Prostate gland (tissue), 2 donors: ENCODE results near the gene SLIT1.

ENCODE experiments used
- POLR2A ChIP-seq: fragments of 450-650 bp; IDR thresholded peaks from one replicate; pipeline ENCODE4 v1.6.1; 2016; ENCODE audit warnings: antibody characterized with exemption, mild to moderate bottlenecking
- POLR2AphosphoS5 ChIP-seq: sonication (generic); formaldehyde crosslinking; IDR thresholded peaks from one replicate; pipeline ENCODE4 v1.6.1; 2017; ENCODE audit warnings: antibody characterized with exemption
- TF ChIP-seq, protein P1 (sequence below), 4 experiments: fragments of 200-600 bp in 2 of 4; fragments of 450-650 bp in 2 of 4; sonication (generic) in 2 of 4; IDR thresholded peaks; 1 replicate in 3 of 4; 2 replicates in 1 of 4; pipeline ENCODE4 v1.5.1; 2016 to 2019; ENCODE audit warnings: antibody characterized with exemption in 4 of 4, mild to moderate bottlenecking in 2 of 4, moderate library complexity in 2 of 4

DNA sequence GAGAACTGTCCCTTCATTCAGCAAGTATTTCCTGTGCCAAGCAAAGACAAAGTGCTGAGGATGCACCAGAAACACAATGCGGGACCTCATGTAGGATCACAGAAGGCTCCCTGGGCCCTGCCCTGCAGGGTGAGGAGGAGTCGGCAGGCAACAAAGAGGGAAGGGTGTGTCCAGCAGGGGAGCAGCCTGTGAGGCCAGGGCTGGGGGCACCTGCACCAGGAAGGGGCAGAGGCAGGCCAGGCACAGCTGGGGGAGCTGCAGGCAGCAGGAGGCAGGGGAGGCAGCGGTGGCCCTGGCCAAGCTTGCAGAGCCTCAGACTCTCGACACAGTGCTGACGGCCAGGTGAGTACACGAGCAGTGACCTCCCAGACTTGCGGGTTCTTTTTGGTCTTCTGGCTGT, 123.3 kb downstream of the SLIT1 start:
- TF ChIP-seq, protein P1, sequence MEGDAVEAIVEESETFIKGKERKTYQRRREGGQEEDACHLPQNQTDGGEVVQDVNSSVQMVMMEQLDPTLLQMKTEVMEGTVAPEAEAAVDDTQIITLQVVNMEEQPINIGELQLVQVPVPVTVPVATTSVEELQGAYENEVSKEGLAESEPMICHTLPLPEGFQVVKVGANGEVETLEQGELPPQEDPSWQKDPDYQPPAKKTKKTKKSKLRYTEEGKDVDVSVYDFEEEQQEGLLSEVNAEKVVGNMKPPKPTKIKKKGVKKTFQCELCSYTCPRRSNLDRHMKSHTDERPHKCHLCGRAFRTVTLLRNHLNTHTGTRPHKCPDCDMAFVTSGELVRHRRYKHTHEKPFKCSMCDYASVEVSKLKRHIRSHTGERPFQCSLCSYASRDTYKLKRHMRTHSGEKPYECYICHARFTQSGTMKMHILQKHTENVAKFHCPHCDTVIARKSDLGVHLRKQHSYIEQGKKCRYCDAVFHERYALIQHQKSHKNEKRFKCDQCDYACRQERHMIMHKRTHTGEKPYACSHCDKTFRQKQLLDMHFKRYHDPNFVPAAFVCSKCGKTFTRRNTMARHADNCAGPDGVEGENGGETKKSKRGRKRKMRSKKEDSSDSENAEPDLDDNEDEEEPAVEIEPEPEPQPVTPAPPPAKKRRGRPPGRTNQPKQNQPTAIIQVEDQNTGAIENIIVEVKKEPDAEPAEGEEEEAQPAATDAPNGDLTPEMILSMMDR (IDR thresholded peaks at IDR 0.05), result no peak
- no peak for TF ChIP-seq POLR2AphosphoS5
- no peak for TF ChIP-seq POLR2A
